DMS79 (cell line): ENCODE data around the gene RNF128.
"Not testable (repeated sequence)": the region's sequence is repeated elsewhere in the genome, so short reads cannot be mapped to it uniquely, and the experiment has no call there.

Experiments
- DNase-seq: peaks from one replicate; lab custom pipeline; 2025; lab: John Stamatoyannopoulos, UW

The RNF128 gene

DNA sequence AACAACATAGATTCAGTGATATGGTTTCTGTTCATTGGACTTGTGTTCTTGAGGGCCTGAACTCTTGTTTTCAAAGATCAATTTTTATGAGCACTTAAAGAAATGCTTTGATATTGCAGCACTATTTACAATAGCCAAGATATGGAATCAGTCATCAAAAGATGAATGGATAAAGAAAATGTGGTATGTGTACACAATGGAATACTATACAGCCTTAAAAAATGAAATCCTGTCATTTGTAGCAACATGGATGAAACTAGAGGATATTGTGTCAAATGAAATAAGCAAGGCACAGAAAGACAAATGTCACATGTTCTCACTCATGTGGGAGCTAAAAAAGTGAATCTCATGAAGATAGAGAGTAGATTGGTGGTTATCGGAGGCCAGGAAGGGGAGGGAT, 21.9 kb downstream of the RNF128 start:
- no peak for DNase-seq

DNA sequence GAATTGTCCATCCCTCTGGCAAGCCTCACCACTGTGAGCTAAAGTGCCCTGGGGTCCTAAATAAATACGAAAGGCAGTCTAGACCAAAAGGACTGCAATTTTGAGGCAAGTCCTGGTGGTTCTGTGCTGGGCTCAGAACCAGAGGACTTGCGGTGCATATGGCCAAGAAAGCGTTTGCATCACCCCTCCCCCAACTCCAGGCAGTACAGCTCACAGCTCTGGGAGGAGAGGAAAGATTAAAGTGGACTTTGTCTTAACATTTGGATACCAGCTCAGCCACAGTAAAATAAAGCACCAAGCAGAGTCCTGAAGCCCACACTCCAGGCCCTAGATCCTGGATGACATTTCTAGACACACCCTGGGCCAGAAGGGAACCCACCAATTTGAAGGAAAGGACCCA, 24.9 kb downstream of the RNF128 start:
- DNase-seq: no peak

DNA sequence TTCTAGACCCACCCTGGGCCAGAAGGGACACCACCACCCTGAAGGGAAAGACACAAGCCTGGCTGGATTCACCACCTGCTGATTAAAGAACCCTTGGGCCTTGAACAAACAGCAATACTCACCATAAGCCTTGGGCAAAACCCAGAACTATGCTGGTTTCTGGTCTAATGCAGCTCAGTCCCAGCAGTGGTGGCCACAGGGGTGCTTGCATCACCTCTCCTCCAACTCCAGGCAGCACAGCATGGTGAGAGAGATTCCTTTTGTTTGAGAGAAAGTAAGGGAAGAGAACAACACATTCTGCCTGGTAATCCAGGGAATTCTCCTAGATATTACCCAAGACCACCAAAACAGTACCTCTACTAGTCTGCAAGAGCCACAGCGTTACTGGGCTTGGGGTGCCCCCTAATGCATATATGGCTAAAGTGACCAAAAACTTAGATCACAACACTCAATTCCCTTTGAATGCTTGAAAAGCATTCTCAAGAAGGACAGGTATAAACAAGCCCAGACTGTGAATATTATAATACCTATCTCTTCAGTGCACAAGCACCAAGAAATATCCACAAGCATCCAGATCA, 25.7 kb downstream of the RNF128 start:
- DNase-seq: no peak

DNA sequence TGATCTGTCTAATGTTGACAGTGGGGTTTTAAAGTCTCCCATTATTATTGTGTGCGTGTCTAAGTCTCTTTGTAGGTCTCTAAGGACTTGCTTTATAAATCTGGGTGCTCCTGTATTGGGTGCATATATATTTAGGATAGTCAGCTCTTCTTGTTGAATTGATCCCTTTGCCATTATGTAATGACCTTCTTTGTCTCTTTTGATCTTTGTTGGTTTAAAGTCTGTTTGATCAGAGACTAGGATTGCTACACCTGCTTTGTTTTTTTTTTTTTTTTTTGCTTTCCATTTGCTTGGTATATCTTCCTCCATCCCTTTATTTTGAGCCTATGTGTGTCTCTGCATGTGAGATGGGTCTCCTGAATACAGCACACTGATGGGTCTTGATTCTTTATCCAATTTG, 42.8 kb downstream of the RNF128 start:
- not testable (repeated sequence) for DNase-seq

DNA sequence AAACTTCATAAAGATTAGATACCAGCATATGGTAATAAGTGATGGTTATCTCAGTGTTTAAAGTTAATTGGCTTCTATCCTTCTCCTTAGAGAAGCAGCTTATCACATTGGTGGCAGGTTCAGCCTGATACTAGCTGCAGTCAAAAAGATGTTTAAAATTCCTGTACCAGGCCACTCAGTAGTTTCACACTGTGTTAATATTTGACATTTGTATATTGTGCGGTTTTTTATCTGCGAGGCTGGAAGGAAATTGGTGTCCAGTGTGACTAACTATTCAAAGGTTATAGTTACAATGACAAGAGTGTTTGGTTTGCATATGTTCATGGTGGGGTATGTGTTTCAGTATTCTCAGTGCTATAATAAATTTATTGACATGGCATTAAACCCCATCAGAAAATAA, 48.5 kb downstream of the RNF128 start:
- no peak for DNase-seq

DNA sequence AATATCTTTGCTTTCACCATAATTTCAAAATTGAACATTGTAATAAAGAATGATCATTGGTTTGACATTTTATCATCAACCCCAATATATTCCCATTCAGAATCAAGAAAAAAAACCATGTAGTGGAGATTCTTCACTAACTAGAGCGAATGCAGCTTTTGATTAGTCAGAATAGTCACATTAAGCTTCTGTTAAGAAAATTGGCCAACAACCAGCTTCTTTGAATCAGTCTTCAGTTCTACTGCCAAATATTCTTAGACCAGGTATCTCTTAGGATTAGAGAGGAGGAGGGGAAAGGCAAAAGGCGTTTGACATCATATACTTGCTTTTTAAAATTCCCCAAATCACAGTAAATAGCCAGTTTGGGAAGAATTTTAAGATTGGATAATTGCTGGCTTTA, 53.8 kb downstream of the RNF128 start:
- no peak for DNase-seq

DNA sequence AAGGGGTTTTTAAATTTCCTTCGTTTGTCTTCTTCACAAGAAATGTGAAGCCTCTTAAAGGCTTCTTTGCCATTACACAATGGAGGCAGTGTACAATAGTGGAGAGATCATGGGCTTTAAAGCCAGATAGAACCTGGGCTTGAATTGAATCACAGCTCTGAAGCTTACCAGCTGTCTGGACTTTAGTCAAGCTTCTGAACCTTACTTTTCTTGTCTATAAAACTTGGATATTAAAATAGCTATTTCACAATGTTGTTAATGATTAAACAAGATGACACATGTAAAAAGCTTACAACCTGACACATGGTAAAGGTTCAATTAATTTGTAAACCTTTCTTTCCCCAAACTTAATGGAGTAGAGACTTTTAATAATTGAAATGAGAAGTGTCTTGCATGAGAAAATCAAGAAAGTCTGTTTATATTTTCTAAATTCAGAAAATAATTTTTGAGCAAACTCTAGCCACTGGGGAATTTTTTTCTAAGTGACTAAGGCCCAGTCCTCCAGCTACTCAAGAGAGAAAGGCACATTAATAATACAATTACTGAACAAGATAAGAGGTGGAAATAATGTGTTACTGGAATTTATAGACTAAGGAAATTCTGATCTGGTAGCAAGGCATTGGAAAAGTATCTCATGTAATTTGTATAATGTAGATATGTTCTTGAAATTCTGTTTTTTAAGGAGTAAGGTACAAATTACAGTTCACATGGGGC, 54.3 kb downstream of the RNF128 start:
- DNase-seq: no peak

DNA sequence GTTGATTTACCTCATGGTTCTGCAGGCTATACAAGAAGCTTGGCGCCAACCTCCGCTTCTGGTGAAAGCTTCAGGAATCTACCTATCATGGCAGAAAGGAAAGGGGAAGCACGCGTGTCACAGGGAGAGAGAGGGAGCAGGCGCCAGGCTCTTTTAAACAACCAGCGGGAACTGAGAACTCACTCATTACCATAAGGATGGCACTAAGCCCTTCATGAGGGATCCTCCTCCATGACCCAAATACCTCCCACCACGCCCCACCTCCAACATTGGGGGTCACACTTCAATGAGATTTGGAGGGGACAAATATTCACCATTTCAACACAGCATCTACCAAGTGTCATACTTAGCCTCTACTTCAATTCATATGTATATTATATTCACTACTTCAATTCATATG, 57.2 kb downstream of the RNF128 start:
- no peak for DNase-seq

DNA sequence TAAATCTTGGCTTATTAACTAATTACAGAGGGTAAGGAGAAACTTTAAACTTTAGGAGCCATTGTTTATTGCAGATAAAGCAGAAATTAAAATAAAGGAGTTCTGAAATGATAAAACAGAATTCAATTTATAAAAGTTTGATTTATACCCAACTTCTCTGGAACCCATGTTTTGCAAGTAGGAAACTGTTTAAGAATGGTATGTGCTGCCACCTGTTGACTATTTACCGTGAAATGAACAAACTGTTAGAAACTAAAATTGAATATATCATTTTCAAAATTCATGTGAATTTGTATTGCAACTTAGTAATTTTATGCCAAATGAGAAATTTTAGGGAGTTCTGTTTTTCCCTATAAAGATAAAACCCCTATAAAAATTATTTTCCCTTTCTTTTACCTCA, 65.0 kb downstream of the RNF128 start:
- no peak for DNase-seq

DNA sequence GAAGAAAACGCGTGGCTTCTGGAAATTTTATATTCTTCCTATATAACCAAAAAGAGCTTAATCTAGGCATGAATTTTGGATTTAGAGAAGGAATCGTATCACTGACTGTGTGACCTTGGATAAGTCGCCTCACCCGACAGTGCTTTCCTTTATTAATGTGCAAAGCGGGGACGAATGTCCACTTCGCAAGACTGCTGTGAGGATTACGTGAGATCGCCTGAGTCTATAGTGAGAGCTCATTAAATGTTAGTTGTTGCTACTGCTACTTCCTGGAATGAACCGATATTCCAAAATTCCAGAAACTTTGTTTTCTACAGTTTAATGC, 75.5 kb downstream of the RNF128 start:
- DNase-seq: peak; percentile 0

DNA sequence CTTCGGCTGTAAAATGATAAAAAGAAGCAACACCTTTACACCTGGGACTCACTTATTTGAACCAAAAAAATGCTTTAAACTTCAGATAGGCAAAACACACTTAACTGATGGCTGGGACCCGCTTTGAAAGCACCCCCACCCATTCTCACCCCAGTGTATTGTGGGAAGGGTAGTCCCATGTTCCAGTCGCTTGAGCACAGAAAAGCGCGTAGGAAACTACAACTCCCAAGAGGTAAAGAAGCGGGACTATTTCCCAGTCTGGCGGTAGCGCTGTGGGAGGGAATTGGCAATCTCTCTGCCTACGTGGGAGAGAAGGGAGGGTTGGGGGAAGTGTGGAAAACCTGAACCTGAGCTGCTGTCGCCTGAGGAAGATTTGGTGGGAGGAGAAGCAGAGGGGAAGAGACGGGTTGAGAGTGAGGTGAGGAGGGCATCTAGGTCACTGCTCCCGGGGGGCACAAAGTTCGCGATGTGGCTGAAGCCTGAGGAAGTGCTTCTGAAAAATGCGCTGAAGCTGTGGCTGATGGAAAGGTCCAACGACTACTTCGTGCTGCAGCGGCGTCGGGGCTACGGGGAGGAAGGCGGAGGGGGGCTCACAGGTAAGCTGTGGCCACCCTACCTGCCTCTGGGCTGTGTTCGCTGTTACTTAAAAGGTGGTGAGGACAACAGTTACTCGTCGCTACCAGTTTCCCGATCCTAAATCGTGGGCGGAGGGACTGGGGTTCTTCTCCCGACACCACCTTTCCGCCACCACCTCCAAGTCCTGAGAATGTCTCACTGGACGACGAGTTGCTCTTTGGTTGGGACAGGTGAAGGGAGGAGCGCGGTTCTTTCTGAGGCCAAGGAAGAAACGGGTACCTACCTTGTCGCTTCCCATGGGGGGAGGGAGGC, 76.1 kb downstream of the RNF128 start, which contains the start of gene TBC1D8B:
Gene TBC1D8B (plus strand): TSS at position 286 of the 888 bp plus-strand sequence. CDS start 181 bp downstream, at position 467.
- peak; percentile 56 for DNase-seq

DNA sequence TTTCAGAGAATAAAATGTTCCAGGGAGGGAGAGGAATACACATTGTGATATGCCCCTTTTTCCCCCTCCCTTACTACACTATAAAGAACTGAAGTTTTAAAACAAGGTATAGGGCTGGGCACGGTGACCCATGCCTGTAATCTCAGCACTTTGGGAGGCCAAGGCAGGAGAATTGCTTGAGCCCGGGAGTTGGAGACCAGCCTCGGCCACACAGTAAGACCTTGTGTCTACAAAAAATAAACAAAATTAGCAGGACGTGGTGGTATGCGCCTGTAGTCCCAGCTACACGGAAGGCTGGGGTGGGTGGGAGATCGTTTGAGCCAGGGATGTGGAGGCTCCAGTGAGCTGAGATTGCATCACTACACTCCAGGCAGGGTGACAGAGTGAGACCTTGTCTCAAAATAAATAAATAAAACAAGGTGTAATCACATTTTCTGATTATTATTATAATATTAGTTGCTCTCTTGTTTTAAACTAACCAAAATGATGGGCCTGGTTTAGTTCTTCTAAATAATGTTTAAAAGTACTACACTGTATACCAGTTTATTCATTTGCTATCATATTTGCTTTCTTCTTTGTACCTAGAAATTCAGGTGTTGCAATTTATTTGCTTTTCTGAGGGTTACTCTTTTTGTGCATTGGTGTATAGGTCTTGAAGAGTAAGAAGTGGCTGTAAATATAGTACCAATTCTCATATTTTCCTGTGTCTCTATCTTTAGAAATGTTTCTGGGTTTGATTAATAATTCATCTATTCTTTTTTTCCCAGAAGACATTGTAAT, 84.8 kb downstream of the RNF128 start:
- DNase-seq: no peak

DNA sequence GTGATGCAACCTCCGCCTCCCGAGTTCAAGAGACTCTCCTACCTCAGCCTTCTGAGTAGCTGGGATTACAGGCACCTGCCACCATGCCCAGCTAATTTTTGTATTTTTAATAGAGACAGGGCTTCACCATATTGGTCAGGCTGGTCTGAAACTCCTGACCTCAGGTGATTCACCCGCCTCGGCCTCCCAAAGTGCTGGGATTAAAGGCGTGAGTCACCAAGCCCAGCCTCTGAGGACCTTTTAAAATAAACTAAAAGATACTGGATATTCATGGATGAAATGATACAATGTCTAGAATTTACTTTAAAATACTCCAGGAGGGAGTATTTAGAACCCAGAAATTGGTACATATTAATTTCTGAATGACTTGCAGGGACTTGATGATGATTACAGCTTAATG, 86.4 kb downstream of the RNF128 start:
- DNase-seq: not testable (repeated sequence)

DNA sequence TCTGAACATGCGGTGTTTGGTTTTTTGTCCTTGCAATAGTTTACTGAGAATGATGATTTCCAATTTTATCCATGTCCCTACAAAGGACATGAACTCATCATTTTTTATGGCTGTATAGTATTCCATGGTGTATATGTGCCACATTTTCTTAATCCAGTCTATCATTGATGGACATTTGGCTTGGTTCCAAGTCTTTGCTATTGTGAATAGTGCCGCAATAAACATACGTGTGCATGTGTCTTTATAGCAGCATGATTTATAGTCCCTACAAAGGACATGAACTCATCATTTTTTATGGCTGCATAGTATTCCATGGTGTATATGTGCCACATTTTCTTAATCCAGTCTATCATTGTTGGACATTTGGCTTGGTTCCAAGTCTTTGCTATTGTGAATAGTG, 87.6 kb downstream of the RNF128 start:
- not testable (repeated sequence) for DNase-seq
